NB4 (cell line): Measurements from ENCODE around the gene PUSL1.

ENCODE experiments used
- DNase-seq: peaks from one replicate; pipeline ENCODE4 v3.0.0; 2010; ENCODE audit warnings: low read depth
- H3K4me3 ChIP-seq: one replicate; pipeline ENCODE4 v1.5.1; 2011; ENCODE audit warnings: mild to moderate bottlenecking, low read depth, low read length, moderate library complexity
- MYC ChIP-seq: IDR thresholded peaks from 2 replicates; pipeline ENCODE4 v1.6.1; 2011; ENCODE audit warnings: low read depth, low read length
- POLR2A ChIP-seq: IDR thresholded peaks from 2 replicates; pipeline ENCODE4 v1.6.1; 2011; ENCODE audit warnings: mild to moderate bottlenecking; ENCODE audit not compliant: insufficient read length; ENCODE audit errors: extremely low read depth
- TF ChIP-seq, protein P1 (sequence below): IDR thresholded peaks from one replicate; pipeline ENCODE4 v1.5.1; 2012; ENCODE audit warnings: low read depth, low read length
- TF ChIP-seq, protein P2 (sequence below): IDR thresholded peaks from 2 replicates; pipeline ENCODE4 v1.6.1; 2011; ENCODE audit warnings: low read depth, low read length

PUSL1 gene

GRCh38 chr1:1270813-1271212, 37.6 kb upstream of the PUSL1 start:
- H3K4me3 ChIP-seq, result no peak overlapping the region
- TF ChIP-seq, protein P1, sequence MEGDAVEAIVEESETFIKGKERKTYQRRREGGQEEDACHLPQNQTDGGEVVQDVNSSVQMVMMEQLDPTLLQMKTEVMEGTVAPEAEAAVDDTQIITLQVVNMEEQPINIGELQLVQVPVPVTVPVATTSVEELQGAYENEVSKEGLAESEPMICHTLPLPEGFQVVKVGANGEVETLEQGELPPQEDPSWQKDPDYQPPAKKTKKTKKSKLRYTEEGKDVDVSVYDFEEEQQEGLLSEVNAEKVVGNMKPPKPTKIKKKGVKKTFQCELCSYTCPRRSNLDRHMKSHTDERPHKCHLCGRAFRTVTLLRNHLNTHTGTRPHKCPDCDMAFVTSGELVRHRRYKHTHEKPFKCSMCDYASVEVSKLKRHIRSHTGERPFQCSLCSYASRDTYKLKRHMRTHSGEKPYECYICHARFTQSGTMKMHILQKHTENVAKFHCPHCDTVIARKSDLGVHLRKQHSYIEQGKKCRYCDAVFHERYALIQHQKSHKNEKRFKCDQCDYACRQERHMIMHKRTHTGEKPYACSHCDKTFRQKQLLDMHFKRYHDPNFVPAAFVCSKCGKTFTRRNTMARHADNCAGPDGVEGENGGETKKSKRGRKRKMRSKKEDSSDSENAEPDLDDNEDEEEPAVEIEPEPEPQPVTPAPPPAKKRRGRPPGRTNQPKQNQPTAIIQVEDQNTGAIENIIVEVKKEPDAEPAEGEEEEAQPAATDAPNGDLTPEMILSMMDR, result no peak
- TF ChIP-seq MYC (no peak), POLR2A (no peak)
- TF ChIP-seq, protein P2, sequence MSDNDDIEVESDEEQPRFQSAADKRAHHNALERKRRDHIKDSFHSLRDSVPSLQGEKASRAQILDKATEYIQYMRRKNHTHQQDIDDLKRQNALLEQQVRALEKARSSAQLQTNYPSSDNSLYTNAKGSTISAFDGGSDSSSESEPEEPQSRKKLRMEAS, result no peak
- no peak for DNase-seq

DNA sequence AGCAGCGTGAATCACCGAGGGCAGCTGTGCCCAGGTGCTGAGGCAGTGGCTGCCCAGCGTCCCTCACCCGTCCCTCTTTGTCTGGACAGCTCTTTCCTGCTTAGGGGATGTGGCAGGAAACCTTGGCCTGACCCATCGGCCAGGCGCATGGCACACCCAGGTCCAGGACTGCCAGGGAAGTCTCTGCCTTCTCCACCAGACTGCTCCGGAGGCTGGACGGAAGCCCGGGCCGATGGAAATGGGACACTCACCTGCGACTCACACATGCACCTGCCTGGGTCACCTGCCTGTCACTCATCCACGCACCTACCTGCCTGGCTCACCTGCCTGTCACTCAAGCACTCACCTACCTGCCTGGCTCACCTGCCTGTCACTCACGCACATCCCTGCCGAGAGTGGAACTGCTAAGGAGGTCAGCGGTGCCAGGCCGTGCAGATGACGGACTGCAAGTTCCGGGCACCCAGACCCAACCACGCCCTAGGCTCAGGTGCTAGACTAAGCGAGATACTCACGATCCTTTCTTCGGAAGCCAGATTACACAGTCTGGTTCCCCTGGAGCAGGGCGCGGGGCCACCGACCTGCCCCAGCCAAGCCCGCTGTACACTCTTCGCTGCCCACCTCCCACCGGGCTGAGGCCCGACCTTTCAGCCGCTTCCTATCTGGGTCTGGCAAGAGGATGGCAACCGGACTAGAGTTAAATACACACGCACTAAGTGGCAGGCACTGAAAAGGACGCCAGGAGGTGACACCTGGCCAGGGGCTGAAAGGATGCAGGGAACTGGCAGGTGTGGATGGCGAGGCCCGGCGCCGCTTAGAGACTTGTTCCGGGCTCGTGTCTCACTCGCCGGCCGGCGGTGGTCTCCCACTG, 35.8 kb upstream of the PUSL1 start:
- H3K4me3 ChIP-seq, result peak overlapping the region; percentile 79
- TF ChIP-seq, protein P1, result no peak
- TF ChIP-seq, protein P2, result no peak
- DNase-seq, result no peak

DNA sequence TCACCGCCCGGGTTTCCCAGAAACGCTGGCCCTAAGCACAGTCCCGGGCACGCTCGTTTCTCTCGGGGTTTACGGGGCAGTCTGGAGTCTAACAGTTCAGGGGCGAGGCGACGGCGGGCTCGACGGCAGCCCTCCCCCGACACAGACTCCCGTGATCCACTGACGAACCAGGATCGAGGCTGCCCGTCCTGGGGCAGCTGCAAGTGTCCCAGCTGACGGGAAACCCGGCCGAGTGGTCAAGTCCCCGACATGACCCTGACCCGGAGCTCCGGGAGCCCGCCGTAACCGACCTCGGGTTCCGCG, 35.2 kb upstream of the PUSL1 start:
- peak overlapping the region; percentile 79 for H3K4me3 ChIP-seq

DNA sequence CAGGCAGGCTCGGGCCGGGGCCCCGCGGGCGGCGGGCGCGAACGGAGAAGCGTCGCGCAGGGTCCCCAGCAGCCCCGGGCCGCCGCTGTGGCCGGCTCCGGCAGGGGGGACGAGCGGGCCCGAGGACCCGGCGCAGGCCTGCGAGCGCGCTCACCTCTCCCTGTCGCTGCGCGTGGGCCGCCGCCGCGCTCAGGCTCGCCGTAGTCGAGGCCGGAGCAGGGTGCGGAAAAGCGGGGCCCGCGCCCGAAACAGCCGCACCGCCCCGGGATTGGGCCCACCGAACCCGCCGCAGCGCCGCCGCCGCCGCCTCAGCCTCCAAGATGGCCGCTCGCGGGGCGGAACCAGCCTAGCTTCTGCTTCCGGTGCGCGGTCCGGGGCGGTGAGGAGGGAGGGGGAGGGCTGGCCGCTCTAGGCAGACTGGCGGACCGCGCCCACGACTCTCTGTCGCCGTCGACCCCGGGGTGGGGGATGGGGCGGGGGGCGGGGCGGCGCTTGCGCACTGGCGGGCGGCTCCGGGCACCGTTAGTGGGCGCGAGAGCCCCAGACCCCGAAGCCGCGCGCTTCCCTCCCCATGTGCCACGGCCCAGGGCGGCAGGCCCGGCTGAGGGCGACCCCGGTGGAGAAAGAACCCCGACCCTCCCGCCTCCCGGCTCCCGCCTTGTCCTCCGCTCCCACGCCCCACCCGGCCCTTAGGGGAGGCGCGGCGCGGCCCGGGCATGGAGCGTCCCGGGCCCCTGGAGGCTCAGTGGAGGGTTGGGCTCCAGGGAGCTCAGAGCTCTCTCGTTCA, 34.7 kb upstream of the PUSL1 start, which contains the start of gene UBE2J2:
Gene UBE2J2, minus strand, starts transcription at position 343 of the 787 bp plus-strand sequence. CDS start 5,862 bp downstream, outside the sequence.
- DNase-seq, result peak; percentile 93
- H3K4me3 ChIP-seq, result peak within 1 kb of the TSS; percentile 79
- TF ChIP-seq, protein P1, result no peak
- TF ChIP-seq, protein P2, result peak; percentile 31; the same call in 1 of the 2 replicates
- TF ChIP-seq MYC (peak; percentile 47; the same call in 1 of the 2 replicates), POLR2A (peak; percentile 84)

More for the DNA sequence above, 35.2 kb upstream of the PUSL1 start:
- TF ChIP-seq, protein P1, result no peak
- no peak for TF ChIP-seq MYC
- TF ChIP-seq POLR2A, result no peak
- TF ChIP-seq, protein P2, result no peak
- no peak for DNase-seq

- TF ChIP-seq, protein P2, result no peak
- TF ChIP-seq, protein P1, result no peak
- TF ChIP-seq MYC, result no peak
- TF ChIP-seq POLR2A, result no peak
- DNase-seq, result no peak
- H3K4me3 ChIP-seq, result peak overlapping the region; percentile 53
Measured at GRCh38 chr1:1274299-1274930, 34.0 kb upstream of the PUSL1 start.
